SK-N-SH treated with all-trans-retinoic acid at 6 μM for 48 hours (cell line): ENCODE data around the gene UST.

Experiments
- PATZ1 ChIP-seq: fragments of 250-450 bp; sonication (Bioruptor Pico); IDR thresholded peaks from 2 replicates; pipeline ENCODE4 v1.8.0; 2020; ENCODE audit warnings: mild to moderate bottlenecking, moderate library complexity, borderline replicate concordance
- RARB ChIP-seq: fragments of 250-450 bp; sonication (Bioruptor Pico); IDR thresholded peaks from 2 replicates; pipeline ENCODE4 v1.8.0; 2021; ENCODE audit warnings: mild to moderate bottlenecking, moderate library complexity
- SNAI2 ChIP-seq: fragments of 250-450 bp; sonication (Bioruptor Pico); IDR thresholded peaks from 2 replicates; pipeline ENCODE4 v1.5.0; 2020; ENCODE audit warnings: mild to moderate bottlenecking, moderate library complexity
- TCF4 ChIP-seq: fragments of 250-450 bp; sonication (Bioruptor Pico); IDR thresholded peaks from 2 replicates; pipeline ENCODE4 v1.8.0; 2021; ENCODE audit warnings: mild to moderate bottlenecking, moderate library complexity, borderline replicate concordance

GRCh38 chr6:148700047-148700715, 46.6 kb upstream of the UST start:
- TF ChIP-seq SNAI2 (CRISPR knock-in tag) = no peak
- no peak for TF ChIP-seq RARB (CRISPR knock-in tag)
- TF ChIP-seq TCF4 = no peak
- no peak for TF ChIP-seq PATZ1 (CRISPR knock-in tag)
